ENCODE data around the gene NUFIP1.
"Not testable (repeated sequence)": the region's sequence is repeated elsewhere in the genome, so short reads cannot be mapped to it uniquely, and the experiment has no call there.

DNA sequence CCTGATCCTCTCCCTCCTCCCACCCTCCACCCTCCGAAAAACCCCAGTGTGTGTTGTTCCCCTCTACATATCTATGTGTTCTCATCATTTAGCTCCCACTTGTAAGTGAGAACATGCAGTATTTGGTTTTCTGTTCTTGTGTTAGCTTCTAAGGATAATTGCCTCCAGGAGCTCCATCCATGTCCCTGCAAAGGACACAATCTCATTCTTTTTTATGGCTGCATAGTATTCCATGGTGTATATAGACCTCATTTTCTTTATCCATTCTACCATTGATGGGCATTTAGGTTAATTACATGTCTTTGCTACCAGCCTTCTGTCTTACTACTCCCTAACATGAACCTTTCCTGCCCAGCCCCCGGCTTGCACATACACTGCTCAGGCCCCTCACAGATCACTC is 91.0 kb downstream of the NUFIP1 start:
- TF ChIP-seq, protein P1, sequence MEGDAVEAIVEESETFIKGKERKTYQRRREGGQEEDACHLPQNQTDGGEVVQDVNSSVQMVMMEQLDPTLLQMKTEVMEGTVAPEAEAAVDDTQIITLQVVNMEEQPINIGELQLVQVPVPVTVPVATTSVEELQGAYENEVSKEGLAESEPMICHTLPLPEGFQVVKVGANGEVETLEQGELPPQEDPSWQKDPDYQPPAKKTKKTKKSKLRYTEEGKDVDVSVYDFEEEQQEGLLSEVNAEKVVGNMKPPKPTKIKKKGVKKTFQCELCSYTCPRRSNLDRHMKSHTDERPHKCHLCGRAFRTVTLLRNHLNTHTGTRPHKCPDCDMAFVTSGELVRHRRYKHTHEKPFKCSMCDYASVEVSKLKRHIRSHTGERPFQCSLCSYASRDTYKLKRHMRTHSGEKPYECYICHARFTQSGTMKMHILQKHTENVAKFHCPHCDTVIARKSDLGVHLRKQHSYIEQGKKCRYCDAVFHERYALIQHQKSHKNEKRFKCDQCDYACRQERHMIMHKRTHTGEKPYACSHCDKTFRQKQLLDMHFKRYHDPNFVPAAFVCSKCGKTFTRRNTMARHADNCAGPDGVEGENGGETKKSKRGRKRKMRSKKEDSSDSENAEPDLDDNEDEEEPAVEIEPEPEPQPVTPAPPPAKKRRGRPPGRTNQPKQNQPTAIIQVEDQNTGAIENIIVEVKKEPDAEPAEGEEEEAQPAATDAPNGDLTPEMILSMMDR (optimal IDR thresholded peaks at IDR 0.05 in 1 of 3, IDR thresholded peaks at IDR 0.05 in 1 of 3, conservative IDR thresholded peaks at IDR 0.05 in 1 of 3; ENCODE audit: extremely low read depth in 1 of 3, insufficient read depth in 2 of 3, low read length in 3 of 3), result not testable (repeated sequence)
- TF ChIP-seq EZH2 (IDR thresholded peaks at IDR 0.05; ENCODE audit: low read length), result not testable (repeated sequence)
